ENCODE data around the gene LRBA.
"Not testable (repeated sequence)": the region's sequence is repeated elsewhere in the genome, so short reads cannot be mapped to it uniquely, and the experiment has no call there.

LRBA gene

GRCh38 chr4:150562751-150563150, 452.3 kb downstream of the LRBA start:
- Histone ChIP-seq H3K27ac (ENCODE audit: low read length) (no peak overlapping the region), H3K4me3 (ENCODE audit: low read length) (no peak overlapping the region), H3K36me3 (ENCODE audit: control insufficient read depth, insufficient read depth, low read length) (no peaks in the 10 kb centered on the region)

GRCh38 chr4:150562250-150562649, 452.8 kb downstream of the LRBA start:
- Histone ChIP-seq H3K4me1 (ENCODE audit: control insufficient read depth, insufficient read depth, low read length) (no peaks in the 10 kb centered on the region), H3K27ac (ENCODE audit: low read length) (no peak overlapping the region), H3K4me3 (ENCODE audit: low read length) (no peak overlapping the region), H3K27me3 (ENCODE audit: control insufficient read depth, insufficient read depth, low read length) (no peaks in the 10 kb centered on the region), H3K9me3 (ENCODE audit: control insufficient read depth, insufficient read depth, low read length) (no peaks in the 10 kb centered on the region), H3K36me3 (ENCODE audit: control insufficient read depth, insufficient read depth, low read length) (no peaks in the 10 kb centered on the region)
- no peak for DNase-seq (ENCODE audit: low read depth, low spot score)
- WGBS (ENCODE audit: insufficient coverage, insufficient read length), result no CpG with 5 or more reads among the region's 2 CpGs

More at GRCh38 chr4:150562751-150563150, 452.3 kb downstream of the LRBA start:
- no peaks in the 10 kb centered on the region for H3K9me3 ChIP-seq (ENCODE audit: control insufficient read depth, insufficient read depth, low read length)
- H3K4me1 ChIP-seq (ENCODE audit: control insufficient read depth, insufficient read depth, low read length), result no peaks in the 10 kb centered on the region
- no peaks in the 10 kb centered on the region for H3K27me3 ChIP-seq (ENCODE audit: control insufficient read depth, insufficient read depth, low read length)
- DNase-seq (ENCODE audit: low read depth, low spot score), result no peak

DNA sequence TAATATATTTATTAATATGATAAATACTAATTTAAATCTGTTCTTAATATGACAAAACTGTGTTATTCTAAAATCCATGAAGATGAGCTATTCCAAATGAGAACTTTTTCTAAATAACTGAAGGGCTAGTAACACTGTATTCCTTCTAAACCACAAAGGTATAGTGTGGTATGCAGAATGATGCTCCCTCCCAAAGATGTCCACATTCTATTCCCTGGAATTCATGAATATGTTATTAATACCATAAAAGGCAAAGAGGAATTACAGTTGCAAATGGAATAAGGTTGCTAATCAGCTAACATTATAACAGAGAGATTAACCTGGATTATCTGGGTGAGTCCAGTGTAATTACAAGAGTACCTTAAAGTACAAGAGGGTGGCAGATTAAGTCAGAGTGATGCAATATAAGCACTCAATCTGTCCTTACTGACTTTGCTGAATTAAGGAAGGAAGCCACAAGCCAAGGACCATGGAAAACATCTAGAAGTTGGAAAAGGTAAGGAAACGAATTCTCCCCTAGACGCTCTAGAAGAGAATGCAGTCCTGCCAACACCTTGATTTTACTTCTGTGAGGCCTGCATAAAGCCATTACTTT, 453.8 kb downstream of the LRBA start:
- Histone ChIP-seq H3K9me3 (ENCODE audit: control insufficient read depth, insufficient read depth, low read length) (no peaks in the 10 kb centered on the region), H3K4me1 (ENCODE audit: control insufficient read depth, insufficient read depth, low read length) (no peaks in the 10 kb centered on the region), H3K4me3 (ENCODE audit: low read length) (no peak overlapping the region), H3K36me3 (ENCODE audit: control insufficient read depth, insufficient read depth, low read length) (no peaks in the 10 kb centered on the region), H3K27ac (ENCODE audit: low read length) (no peak overlapping the region), H3K27me3 (ENCODE audit: control insufficient read depth, insufficient read depth, low read length) (no peaks in the 10 kb centered on the region)
- WGBS (ENCODE audit: insufficient coverage, insufficient read length), result no CpG with 5 or more reads among the region's 2 CpGs
- no peak for DNase-seq (ENCODE audit: low read depth, low spot score)

GRCh38 chr4:150557811-150558210, 457.3 kb downstream of the LRBA start:
- not testable (repeated sequence) for H3K9me3 ChIP-seq (ENCODE audit: control insufficient read depth, insufficient read depth, low read length); H3K36me3 ChIP-seq (ENCODE audit: control insufficient read depth, insufficient read depth, low read length); H3K27ac ChIP-seq (ENCODE audit: low read length); DNase-seq (ENCODE audit: low read depth, low spot score); H3K4me3 ChIP-seq (ENCODE audit: low read length); H3K27me3 ChIP-seq (ENCODE audit: control insufficient read depth, insufficient read depth, low read length); H3K4me1 ChIP-seq (ENCODE audit: control insufficient read depth, insufficient read depth, low read length)
- WGBS (ENCODE audit: insufficient coverage, insufficient read length), result no CpG with 5 or more reads among the region's 3 CpGs

GRCh38 chr4:150547154-150547838, 467.8 kb downstream of the LRBA start:
- Histone ChIP-seq H3K4me1 (ENCODE audit: control insufficient read depth, insufficient read depth, low read length) (no peaks in the 10 kb centered on the region), H3K27ac (ENCODE audit: low read length) (no peak overlapping the region), H3K36me3 (ENCODE audit: control insufficient read depth, insufficient read depth, low read length) (no peaks in the 10 kb centered on the region), H3K9me3 (ENCODE audit: control insufficient read depth, insufficient read depth, low read length) (no peaks in the 10 kb centered on the region), H3K27me3 (ENCODE audit: control insufficient read depth, insufficient read depth, low read length) (no peaks in the 10 kb centered on the region), H3K4me3 (ENCODE audit: low read length) (no peak overlapping the region)
- no peak for DNase-seq (ENCODE audit: low read depth, low spot score)
- no CpG with 5 or more reads among the region's 4 CpGs for WGBS (ENCODE audit: insufficient coverage, insufficient read length)

- no CpG with 5 or more reads among the region's 2 CpGs for WGBS (ENCODE audit: insufficient coverage, insufficient read length)
- H3K36me3 ChIP-seq (ENCODE audit: control insufficient read depth, insufficient read depth, low read length), result no peaks in the 10 kb centered on the region
- H3K4me1 ChIP-seq (ENCODE audit: control insufficient read depth, insufficient read depth, low read length), result no peaks in the 10 kb centered on the region
- no peaks in the 10 kb centered on the region for H3K27me3 ChIP-seq (ENCODE audit: control insufficient read depth, insufficient read depth, low read length)
- no peaks in the 10 kb centered on the region for H3K9me3 ChIP-seq (ENCODE audit: control insufficient read depth, insufficient read depth, low read length)
- DNase-seq (ENCODE audit: low read depth, low spot score), result no peak
- no peak overlapping the region for H3K4me3 ChIP-seq (ENCODE audit: low read length)
- no peak overlapping the region for H3K27ac ChIP-seq (ENCODE audit: low read length)
These were observed 468.8 kb downstream of the LRBA start for GRCh38 chr4:150546286-150546685.

GRCh38 chr4:150543042-150543441, 472.0 kb downstream of the LRBA start:
- WGBS (ENCODE audit: insufficient coverage, insufficient read length), result no CpG with 5 or more reads among the region's 1 CpG
- Histone ChIP-seq H3K9me3 (ENCODE audit: control insufficient read depth, insufficient read depth, low read length) (no peaks in the 10 kb centered on the region), H3K4me3 (ENCODE audit: low read length) (no peak overlapping the region), H3K27ac (ENCODE audit: low read length) (no peak overlapping the region), H3K4me1 (ENCODE audit: control insufficient read depth, insufficient read depth, low read length) (no peaks in the 10 kb centered on the region), H3K27me3 (ENCODE audit: control insufficient read depth, insufficient read depth, low read length) (no peaks in the 10 kb centered on the region), H3K36me3 (ENCODE audit: control insufficient read depth, insufficient read depth, low read length) (no peaks in the 10 kb centered on the region)
- no peak for DNase-seq (ENCODE audit: low read depth, low spot score)

- H3K27me3 ChIP-seq (ENCODE audit: control insufficient read depth, insufficient read depth, low read length), result no peaks in the 10 kb centered on the region
- WGBS (ENCODE audit: insufficient coverage, insufficient read length), result no CpG with 5 or more reads among the region's 3 CpGs
- H3K4me1 ChIP-seq (ENCODE audit: control insufficient read depth, insufficient read depth, low read length), result no peaks in the 10 kb centered on the region
- no peaks in the 10 kb centered on the region for H3K9me3 ChIP-seq (ENCODE audit: control insufficient read depth, insufficient read depth, low read length)
- DNase-seq (ENCODE audit: low read depth, low spot score), result no peak
- no peak overlapping the region for H3K27ac ChIP-seq (ENCODE audit: low read length)
- no peak overlapping the region for H3K4me3 ChIP-seq (ENCODE audit: low read length)
- H3K36me3 ChIP-seq (ENCODE audit: control insufficient read depth, insufficient read depth, low read length), result no peaks in the 10 kb centered on the region
These were observed 473.4 kb downstream of the LRBA start for GRCh38 chr4:150541681-150542080.

- Histone ChIP-seq H3K4me3 (ENCODE audit: low read length) (no peak overlapping the region), H3K27ac (ENCODE audit: low read length) (no peak overlapping the region), H3K4me1 (ENCODE audit: control insufficient read depth, insufficient read depth, low read length) (no peaks in the 10 kb centered on the region), H3K27me3 (ENCODE audit: control insufficient read depth, insufficient read depth, low read length) (no peaks in the 10 kb centered on the region), H3K9me3 (ENCODE audit: control insufficient read depth, insufficient read depth, low read length) (no peaks in the 10 kb centered on the region), H3K36me3 (ENCODE audit: control insufficient read depth, insufficient read depth, low read length) (no peaks in the 10 kb centered on the region)
- WGBS (ENCODE audit: insufficient coverage, insufficient read length), result no CpG with 5 or more reads among the region's 3 CpGs
- DNase-seq (ENCODE audit: low read depth, low spot score), result no peak
These were observed 474.1 kb downstream of the LRBA start for GRCh38 chr4:150540959-150541360.

DNA sequence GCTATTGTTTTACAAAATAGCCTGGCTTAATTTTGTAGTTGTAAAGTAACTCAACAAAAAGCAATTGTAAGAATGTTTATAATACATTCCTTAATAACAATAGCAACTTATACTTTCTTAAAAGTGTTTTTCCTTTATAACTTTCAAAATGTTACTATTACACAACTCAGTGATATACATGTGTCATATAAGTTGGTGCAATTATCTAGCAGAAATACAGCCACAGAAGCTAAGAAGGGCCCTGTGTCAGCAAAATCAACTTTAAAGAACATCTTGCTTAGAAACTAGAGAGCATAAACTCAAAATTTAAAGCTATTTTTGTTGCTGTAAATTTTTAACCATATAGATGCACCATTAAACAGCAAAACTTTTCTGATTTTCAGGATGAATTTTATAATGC, 474.5 kb downstream of the LRBA start:
- H3K36me3 ChIP-seq (ENCODE audit: control insufficient read depth, insufficient read depth, low read length), result no peaks in the 10 kb centered on the region

GRCh38 chr4:150537911-150538310, 477.2 kb downstream of the LRBA start:
- H3K9me3 ChIP-seq (ENCODE audit: control insufficient read depth, insufficient read depth, low read length); H3K4me3 ChIP-seq (ENCODE audit: low read length); DNase-seq (ENCODE audit: low read depth, low spot score); H3K36me3 ChIP-seq (ENCODE audit: control insufficient read depth, insufficient read depth, low read length); H3K27me3 ChIP-seq (ENCODE audit: control insufficient read depth, insufficient read depth, low read length); H3K27ac ChIP-seq (ENCODE audit: low read length); H3K4me1 ChIP-seq (ENCODE audit: control insufficient read depth, insufficient read depth, low read length): not testable (repeated sequence)
- WGBS (ENCODE audit: insufficient coverage, insufficient read length), result no CpG with 5 or more reads among the region's 3 CpGs

More for the DNA sequence above, 474.5 kb downstream of the LRBA start:
- no peak for DNase-seq (ENCODE audit: low read depth, low spot score)
- H3K27me3 ChIP-seq (ENCODE audit: control insufficient read depth, insufficient read depth, low read length), result no peaks in the 10 kb centered on the region
- H3K27ac ChIP-seq (ENCODE audit: low read length), result no peak overlapping the region
- no peaks in the 10 kb centered on the region for H3K9me3 ChIP-seq (ENCODE audit: control insufficient read depth, insufficient read depth, low read length)
- H3K4me3 ChIP-seq (ENCODE audit: low read length), result no peak overlapping the region
- no peaks in the 10 kb centered on the region for H3K4me1 ChIP-seq (ENCODE audit: control insufficient read depth, insufficient read depth, low read length)
